ENCODE results near the gene PTPRE.
"Not testable (repeated sequence)": the region's sequence is repeated elsewhere in the genome, so short reads cannot be mapped to it uniquely, and the experiment has no call there.

PTPRE gene

DNA sequence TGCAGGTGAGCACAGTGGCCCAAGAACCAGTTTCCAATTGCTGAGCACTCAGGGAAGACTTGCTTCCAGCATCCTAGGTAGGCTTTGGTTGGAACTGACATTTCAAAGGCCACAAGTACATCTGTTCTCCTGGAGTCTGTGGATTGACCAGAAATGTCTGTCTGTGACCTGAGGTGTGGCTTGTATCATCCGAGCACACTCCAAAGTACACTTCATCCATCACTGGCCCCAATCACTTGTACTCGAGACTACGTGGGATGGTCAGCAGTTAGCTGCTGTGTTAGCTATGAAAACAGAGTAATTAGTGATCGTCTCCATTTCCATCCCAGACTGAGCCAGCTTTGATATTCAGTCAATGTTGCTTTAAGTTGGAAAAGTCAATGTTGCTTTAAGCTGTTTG is 174.3 kb downstream of the PTPRE start:
- FAIRE-seq, result no peak

DNA sequence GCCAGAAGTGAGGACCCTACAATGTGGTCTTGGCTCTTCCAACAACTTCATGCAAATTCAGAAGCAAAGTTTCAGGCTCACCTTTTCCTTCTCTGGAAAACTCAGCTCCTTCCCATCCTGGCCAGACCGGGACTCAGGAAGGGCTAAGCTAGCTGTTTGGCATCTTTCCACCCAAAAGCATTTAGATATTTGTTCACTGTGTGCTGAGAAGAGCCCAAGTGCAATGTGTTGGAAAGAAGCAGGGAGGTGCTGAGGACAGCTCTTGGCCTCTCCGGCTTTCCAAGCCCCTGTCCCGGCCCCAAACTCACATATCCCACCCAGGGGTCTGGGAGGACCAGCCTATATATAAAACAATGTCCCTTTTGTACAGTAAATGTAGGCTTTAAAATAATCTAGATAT is 174.8 kb downstream of the PTPRE start:
- no peak for FAIRE-seq

DNA sequence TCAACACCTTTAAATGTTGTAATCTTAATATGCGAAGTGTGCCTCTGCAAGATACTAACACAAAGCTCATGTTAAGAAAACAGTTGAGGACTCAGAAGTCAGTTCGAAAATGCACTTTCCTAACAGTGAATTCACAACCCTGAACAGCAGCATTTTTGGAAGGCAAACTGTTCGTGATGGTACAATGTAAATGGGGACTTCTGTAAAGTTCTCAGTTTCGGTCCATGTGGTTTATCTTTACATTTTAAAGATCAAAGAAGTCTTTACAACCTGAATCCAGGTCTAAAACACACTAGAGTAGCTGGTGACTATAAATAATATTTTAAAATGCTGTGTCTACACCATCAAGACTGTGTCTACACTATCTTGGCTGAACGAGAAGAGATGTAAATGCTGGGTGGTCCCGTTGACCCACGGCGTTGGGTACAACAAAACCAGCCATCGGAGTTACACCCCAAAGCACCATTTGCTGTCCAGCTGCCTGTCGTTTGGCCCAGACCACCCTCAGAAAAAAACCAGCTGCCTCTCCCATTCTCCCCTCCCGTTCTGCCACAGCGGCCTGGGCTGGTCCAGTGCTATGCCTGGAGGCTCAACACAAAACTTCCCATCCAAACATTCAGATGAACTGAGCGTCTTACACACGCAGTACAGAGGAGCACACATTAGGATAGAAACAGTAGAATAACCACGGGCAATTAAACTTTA is 176.4 kb downstream of the PTPRE start:
- FAIRE-seq, result no peak

GRCh38 chr10:128084364-128084763 is 177.5 kb downstream of the PTPRE start:
- FAIRE-seq, result no peak

DNA sequence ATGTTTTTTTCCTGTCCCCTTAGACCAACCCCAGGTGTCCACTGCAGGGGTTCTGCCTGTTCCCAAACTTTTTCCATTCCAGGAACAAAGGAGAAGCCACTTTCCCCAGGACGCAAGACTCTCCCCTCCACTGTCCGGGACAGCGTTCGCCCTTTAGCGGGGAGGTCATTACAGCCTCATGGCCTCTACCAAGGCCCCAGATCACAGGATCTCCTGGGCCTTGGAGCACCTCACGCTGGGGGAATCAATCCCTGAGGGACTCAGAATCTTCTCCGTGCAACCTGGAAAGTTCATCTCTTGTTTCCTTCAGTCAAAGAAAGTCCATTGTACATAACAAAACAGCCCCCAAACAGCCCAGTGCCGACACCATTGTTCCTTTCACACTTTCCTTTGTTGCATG is 178.1 kb downstream of the PTPRE start:
- no peak for FAIRE-seq

- FAIRE-seq, result no peak
Observed at GRCh38 chr10:128086003-128086863, 179.3 kb downstream of the PTPRE start.

- no peak for FAIRE-seq
Observed at GRCh38 chr10:128087146-128087883, 180.4 kb downstream of the PTPRE start.

DNA sequence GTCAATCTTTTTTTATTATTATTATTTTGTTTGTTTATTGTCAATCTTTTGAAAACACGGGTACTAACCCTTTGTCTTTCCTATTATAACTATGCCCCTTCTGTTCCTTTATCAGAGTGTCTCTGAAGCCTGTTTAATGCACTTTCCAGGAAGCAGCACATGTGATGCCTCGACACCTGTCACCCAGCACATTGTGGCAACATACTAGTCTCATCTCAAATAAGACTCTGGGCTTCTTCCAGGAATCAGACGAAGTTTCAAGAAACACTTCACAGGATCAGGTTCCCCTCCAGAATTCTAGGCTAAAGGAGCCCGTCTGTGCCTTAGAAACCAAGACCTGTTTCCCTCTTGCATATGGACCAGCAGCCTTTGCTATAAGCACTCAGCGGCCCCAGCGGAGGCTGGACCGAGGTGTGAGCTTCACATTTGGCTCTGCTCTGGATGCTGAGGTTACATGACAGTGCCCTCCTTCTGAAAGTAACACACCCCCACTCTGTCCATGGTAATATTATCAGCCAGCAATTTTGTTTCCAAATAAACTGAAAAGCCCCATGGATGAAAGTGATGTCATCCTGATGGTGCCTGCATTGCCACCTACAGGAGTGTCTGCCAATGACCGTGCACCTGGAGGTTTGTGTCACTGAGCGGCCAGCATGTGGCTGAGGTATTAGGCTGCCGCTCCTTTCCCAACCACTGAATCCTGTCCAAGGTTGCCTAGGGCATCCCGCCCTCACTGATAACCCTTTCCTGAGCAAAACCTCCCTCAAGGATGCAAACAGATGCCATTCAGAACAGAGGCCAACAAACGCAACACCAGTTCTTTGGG is 181.2 kb downstream of the PTPRE start:
- FAIRE-seq, result no peak

- FAIRE-seq, result no peak
Observed at GRCh38 chr10:128091636-128092210, 184.8 kb downstream of the PTPRE start.

DNA sequence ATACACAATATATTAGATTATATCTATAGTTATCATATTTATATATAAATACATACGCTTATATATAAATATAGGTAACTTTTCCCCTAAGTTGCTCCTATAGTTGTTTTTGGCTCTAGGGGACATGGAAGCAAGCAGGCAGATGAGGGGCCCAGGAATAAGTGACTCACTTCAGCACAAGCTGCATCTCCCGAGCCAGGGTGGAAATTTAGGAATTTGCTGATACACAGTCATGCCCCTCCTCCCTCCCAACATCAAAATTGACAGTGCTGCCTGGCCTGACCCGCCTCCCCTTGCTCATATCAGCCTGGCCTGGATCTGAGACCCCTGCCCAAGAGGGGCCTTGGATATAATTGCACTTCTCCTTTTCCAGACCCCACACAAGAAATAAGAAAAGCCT is 185.6 kb downstream of the PTPRE start:
- no peak for FAIRE-seq

GRCh38 chr10:128094596-128094995 is 187.7 kb downstream of the PTPRE start:
- FAIRE-seq, result not testable (repeated sequence)

DNA sequence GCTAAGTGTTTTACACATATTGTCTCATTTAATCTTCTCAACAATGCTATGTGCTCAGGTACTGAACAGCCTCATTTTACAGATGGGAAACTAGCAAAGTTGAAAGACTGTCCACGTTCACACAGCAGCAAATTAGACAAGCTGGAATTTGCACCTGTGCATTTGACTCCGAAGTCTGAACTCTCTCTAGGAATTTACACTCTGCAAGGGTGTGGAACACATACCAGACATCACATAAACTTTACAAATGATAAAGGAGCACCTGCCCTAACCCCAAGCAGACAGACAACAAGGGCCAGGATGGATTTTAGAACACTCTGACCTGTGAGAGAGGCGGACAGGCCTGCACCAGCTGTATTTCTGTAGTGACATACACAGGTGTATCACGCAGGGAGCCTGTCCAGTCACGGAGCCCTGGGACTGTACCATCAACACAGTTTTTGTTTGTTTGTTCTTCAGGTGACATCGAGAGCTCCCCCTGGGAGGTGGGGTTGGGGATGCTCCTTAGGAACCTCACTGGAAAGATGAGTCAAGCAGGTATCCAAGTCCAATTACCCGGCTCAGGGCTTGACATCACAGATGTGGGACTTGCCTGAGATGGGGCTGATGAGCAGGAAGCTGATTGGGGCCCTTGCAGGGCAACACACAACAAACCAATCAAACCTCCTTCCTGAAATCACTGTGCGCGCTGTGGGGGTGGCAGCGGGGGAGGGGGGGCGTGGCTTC is 188.3 kb downstream of the PTPRE start:
- no peak for FAIRE-seq

DNA sequence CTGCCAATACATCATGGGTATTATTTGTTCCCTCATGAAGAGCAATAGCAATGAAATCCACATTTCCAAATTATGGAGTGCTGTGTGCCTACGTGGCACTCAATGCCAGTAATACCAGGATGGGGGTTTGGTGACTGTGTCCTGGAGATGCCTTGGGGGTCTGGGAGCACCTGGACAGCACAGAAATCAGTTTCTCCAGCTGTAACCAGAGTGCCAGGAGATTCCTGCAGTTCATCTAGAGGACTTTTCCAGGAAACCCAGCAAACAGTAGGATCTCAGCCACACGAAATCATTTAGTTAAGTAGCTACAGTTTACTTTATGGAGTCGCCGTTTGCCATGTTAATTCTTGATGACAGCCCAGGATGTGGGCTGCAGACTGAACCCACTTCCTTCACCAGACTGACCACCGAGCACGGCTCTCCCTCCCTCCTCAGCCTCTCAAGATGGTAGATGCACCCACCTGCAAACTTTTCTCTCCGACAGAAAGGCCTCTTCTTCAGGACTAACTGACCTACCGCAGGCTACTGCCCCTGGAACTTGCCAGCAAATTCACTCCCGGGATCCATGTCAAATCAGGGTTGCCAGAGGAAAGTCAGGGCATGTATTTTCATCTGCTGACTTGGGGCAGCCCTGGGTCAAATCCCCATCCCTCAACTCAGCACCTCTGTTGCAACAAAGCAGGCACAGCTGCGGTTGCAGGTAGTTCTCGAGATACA is 189.0 kb downstream of the PTPRE start:
- FAIRE-seq, result no peak

GRCh38 chr10:128096486-128097199 is 189.7 kb downstream of the PTPRE start:
- FAIRE-seq, result no peak

DNA sequence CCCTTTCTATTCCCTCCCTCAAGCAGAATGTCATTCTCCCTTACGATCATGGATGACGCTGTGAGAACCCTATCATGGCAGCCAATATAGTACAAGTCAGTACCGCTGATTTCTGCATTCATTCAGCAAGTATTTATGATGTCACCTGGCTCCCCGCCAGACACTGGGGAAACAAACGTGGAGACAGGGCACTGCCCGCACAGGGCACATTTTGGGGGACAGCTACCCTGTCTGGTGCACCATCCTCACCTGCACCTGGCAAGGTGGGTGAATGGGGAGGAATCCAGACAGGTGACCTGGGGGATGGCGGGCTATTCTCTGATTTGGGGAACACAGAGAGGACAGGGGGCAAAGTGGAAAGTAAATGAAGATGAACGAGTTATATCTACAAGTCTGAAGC is 190.9 kb downstream of the PTPRE start:
- FAIRE-seq, result no peak

DNA sequence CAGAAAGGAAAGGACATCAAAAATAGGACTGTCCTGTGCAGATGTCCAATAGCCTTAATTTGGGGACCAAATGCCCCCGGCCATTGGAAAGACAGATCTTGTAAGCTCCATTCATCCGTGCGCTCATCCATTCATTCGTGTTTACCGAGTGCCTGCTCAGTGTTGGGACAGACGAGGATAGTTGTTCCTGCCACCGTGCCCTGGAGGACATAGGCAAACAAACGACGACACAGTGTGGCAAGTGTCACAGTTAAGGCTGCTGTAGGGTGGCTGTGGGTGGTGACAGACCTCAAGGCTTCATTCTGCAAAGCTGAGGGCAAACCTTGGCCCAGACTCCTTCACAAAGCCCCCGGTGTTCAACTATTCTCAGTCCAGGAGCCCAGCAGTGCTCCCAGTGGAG is 191.7 kb downstream of the PTPRE start:
- FAIRE-seq, result no peak

DNA sequence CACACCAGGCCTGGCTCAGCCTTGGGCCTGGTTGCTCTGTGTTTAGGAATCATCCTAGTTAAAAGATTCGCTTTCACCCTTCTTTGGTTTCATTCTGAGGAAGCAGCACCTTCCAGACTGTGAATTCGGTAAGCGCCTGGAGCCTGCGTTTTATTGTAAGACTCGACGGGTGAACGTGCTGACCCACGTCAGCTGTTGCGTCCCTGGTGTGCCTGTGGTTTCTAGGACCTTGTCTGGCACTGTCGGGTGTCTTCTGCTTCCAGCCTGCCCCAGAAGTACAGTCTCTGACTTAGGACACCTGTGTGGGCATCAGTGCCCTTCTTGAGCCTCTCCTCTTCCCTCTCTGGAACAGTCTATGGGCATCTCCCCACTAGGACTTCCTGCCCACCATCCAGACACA is 193.0 kb downstream of the PTPRE start:
- no peak for FAIRE-seq

GRCh38 chr10:128101901-128102300 is 195.0 kb downstream of the PTPRE start:
- no peak for FAIRE-seq

GRCh38 chr10:128102480-128103228 is 195.8 kb downstream of the PTPRE start:
- no peak for FAIRE-seq
